RPMI8226 (cell line): ENCODE data around the gene PCNX1.

ENCODE experiments used
- DNase-seq: peaks from one replicate; pipeline ENCODE4 v3.0.0-alpha.2; 2015

The PCNX1 gene

GRCh38 chr14:70889555-70889954 is 17.7 kb upstream of the PCNX1 start:
- no peak for DNase-seq

DNA sequence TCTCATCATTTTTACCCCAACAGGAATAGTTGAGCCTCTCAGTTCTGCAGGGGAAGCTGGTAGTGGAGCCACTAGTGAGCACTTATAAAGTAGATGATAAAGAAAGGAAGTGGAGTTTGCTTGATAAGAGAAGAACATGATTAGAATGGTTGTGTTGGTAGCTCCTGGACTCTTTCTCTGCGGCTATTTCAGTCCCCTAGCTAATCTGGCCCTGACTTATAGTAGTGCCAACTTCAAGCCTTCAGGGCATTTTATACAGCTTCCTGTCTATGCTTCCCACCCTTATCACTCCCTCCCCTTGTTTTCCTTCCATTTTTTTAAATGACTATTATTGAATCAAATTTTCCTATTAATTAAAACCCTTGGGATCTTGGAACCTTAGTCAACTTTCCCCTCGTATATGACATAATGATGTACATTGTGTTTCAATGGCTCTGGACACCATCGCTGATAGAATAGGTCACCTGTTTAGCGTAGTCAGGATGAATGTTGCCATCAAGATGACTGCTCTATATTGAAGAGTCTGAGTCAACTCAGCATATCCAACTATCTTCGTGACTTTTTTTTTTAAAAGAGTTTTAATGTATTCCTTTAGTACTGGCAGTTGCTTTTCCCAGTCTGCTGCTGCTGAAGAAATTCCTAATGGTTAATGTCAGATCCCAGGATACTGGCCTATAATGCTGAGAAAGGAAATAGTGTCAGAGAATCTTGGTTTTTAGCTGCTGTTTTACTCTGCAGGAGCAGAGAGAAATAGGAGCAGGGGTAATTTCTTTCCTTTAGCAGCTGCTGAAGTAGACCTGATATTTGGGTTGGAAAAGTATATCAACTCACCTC is 16.2 kb upstream of the PCNX1 start:
- DNase-seq: no peak

GRCh38 chr14:70891737-70892136 is 15.5 kb upstream of the PCNX1 start:
- no peak for DNase-seq

- DNase-seq: no peak
These were observed 14.0 kb upstream of the PCNX1 start for GRCh38 chr14:70893062-70893845.

- no peak for DNase-seq
These were observed 13.4 kb upstream of the PCNX1 start for GRCh38 chr14:70893858-70894291.

GRCh38 chr14:70894868-70895267 is 12.4 kb upstream of the PCNX1 start:
- no peak for DNase-seq

GRCh38 chr14:70896317-70896716 is 10.9 kb upstream of the PCNX1 start:
- no peak for DNase-seq

- DNase-seq: no peak
These were observed 10.3 kb upstream of the PCNX1 start for GRCh38 chr14:70896981-70897380.

GRCh38 chr14:70897464-70897863 is 9.8 kb upstream of the PCNX1 start:
- DNase-seq: no peak

- DNase-seq: no peak
These were observed 9.0 kb upstream of the PCNX1 start for GRCh38 chr14:70898111-70898745.

DNA sequence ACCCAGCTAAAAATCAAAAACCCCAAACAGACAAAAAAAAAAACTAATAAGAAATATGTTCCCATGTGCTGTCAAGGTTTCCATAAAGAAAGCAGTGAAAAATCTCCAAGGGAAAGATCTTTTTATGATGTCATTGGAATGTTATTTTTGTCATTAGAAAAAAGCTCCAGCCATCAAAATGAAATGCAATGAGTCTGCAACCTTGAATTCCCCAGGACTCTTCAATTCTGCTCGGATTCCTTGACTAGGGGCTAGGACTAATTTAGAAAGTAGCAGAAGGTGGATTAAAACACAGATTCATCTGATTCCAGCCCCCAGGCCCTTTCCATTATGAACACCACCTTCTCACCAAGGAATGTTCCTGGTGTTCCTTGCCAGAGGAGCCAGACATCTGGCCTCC is 6.0 kb upstream of the PCNX1 start:
- no peak for DNase-seq

DNA sequence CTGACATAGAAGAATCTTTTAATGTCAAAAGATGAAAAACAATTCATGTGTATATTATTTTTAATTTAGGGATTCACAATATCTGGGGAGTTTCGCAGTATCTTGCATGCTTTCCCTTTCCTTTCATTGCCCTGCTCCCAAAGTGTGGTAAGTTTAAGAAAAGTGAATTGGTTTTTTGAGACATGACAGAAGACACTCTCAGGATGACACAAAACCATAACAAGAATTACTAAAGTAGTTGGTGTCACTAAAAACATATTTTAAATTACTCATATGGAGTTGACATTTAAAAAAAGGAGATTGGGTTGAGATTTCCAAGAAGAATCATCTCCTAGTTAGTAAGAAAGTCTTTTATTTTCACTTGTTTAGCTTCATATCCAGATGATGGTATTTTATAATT is 5.1 kb upstream of the PCNX1 start:
- no peak for DNase-seq

DNA sequence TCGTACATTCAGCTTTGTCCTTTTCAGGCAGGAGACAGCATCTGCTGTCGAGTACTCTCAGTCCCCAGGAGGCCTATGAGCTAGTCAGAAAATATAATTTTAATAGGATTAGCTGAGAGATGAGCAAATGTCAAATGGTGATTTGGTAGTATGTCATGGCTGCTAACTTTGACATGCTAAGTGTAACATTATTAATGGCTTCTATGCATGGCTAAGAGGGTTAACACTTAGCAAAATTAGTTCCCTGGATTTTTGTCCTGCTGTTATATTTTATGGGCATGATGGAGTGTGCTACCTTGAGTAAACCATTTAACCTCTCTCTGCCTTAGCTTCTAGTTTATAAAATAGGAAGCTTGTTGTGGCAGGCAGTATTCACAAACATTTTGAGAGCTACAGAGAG is 2.9 kb upstream of the PCNX1 start:
- no peak for DNase-seq

DNA sequence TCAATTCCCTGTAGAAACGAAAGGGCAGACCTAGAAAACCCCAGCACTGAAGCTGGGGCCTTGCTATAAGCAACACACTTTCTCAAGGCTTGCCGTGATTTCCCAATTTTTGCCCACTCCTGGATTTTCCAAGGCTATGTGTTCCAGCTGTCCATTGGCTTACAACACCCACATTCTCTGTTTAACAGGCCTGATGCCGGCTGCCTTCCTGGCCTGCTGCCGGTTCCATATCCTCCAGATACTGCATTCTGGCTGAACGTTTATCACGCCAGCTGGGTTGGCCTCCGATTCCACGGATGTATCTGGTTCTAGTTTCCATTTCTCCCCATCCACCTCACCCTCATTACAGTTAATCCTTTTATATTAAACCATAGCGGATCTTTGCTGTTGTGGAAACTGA is 2.0 kb upstream of the PCNX1 start:
- DNase-seq: no peak

DNA sequence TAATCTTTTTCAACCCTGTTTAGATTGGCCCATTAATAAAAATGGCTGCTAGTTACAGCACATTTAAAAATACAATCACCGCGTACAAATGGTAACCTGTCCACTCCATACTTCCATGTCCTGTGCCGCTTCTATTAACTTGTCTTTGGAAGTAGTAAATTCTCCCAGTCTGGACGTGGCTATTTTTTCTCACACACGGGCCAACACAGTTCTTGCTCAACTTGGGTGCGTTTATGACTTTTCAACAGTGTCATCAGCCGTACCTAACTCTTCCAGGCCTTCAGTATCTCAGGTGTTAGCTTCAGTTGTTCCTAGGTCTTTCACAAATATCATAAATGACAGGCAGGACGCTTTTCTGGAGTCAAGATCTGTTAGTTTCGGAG is 475 bp upstream of the PCNX1 start:
- DNase-seq: no peak

GRCh38 chr14:70907996-70908934 is 1.0 kb downstream of the PCNX1 start:
- peak; percentile 49 for DNase-seq

- no peak for DNase-seq
These were observed 1.8 kb downstream of the PCNX1 start for GRCh38 chr14:70908935-70909641.

DNA sequence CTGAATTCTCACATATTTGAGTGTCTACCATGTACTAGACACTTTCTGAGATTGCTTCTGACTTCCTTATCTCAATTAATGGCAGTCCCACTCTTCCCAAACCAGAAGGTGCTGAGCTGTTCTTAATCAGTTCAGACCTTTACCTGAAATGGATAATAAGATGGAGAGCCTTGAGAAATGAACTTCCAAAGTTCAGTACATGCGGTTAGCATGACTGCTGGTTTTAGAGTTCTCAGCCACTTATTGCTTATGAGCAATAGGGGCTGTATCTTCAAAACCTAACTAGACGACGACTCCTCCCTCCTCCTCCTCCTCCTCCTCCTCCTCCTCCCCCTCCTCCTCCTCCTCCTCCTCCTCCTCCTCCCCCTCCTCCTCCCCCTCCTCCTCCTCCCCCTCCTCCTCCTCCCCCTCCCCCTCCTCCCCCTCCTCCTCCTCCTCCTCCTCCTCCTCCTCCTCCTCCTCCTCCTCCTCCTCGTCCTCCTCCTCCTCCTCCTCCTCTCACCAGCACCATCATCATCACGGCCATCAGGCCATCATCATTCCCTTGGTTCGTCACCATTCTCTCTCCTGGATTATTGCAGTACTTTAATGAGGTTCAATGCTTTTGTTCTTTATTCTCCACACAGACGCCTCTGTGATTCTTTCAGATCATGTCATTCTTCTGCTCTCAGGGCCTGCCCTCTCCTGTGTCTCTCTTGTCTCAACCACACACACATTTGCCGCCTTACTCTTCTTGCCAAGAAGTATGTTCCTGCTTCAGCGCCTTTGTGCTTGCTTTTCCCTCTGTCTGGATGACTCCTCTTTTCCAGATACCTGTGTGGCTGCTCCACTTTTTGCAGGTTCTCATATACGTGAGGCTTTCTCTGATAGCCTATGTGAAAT is 2.7 kb downstream of the PCNX1 start:
- DNase-seq: no peak

DNA sequence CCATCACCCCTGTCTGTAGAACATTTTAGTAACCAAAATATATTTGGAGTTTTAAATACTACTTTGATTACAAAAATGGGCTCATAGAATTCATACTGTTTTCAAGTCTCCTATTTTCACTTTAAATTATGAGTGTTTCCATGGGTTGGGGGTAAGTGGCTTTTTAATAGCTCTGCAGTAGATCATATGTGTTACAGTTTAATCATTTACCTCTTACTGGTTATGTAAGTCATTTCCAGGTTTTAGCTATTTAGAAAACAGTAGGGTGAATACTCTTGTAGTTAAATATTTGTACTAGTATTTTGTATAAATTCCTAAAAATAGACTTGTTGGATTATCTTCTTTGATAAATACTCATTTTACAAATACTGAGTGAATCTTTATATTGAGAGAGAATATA is 8.2 kb downstream of the PCNX1 start:
- no peak for DNase-seq

- no peak for DNase-seq
These were observed 9.0 kb downstream of the PCNX1 start for GRCh38 chr14:70916300-70916699.

GRCh38 chr14:70916799-70917198 is 9.5 kb downstream of the PCNX1 start:
- no peak for DNase-seq
